ENCODE measurements around the gene LRRIQ4. TPM values are rescaled to one million over a fixed set of nuclear protein-coding genes. Genes with fewer than 3 reads are reported as not detected.

The LRRIQ4 gene
- not detected in 2 replicates for total RNA-seq

DNA sequence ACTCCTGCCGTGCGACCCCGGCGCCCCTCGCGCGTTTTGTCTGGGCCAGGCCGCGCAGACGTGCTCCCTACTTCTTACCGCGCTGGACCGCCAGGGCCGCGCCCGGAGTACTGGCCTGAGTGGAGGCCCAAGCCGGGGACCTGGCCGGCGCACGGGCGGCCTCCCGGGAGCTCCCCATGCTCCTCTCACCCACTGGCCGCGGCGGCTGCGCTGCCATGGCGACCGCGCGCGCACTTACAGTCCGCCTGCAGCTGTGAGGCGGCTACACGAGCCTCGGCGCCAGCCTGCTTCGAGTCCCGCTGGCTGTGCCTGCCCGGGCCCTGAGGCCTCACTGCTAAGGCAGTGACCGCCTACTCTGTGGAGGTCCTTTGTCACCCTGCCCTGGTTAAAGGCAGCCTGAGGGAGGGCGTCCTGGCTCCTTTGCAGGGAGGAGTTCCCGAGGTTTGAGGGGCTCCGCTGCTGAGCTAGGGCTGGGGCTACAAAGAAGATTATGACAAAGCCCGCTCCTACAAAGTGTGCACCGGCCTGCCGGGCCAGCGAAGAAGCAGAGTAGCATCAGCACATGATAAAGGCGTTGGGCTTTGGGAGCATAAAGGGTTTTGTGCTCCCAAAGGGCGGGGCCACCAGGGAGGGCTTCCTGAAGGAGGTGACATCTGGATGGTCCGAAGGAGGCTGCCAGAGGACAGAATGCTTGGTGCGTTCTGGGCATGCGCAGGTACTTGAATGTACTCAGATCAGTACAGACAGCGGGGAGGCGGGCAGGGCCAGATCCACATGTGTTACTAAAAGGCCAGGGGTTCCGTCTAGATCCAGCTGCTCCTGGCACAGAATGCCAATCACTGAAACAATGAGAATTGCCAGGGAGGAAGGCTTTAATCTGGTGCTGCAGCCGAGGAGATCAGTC, at the start of gene LRRIQ4, which contains the start of gene LRRC34:
Gene LRRIQ4, plus strand, starts transcription at position 539 of the 904 bp plus-strand sequence. CDS start 9,052 bp downstream, outside the sequence.
Gene LRRC34, minus strand, starts transcription at position 573 of the 904 bp plus-strand sequence. Its CDS starts 356 bp downstream, at position 217.

DNA sequence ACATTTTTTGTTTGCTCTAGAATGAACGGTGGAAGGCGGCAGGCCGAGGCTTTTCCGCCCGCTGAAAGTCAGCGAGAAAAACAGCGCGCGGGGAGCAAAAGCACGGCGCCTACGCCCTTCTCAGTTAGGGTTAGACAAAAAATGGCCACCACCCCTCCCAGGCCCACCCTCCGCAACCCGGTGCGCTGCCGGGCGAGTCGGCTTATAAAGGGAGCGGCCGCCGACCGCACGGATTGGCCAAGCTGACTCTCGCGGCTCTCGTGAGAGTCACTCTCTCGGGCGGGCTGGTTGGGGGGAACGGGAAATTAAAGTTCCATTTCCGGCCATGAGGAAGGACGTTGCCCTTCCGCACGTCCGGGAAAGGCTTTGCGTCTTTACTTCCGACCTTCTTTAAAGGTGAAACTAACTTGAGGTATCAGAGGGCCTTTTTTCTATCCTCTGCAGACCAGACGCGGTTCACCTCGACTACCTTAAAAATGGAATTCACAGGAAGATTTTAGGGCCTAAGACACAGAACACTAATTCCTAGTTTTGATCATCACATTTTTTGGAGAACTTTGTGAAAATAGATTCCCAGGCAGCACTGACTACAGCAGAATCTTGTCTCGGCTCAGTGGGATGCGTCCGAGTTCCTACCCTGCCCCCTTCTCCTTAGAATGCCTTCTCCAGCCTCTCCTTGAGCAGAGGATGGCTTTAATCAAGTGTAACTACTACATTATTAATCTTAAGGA, 47.6 kb upstream of the LRRIQ4 start, which contains the start of gene TERC:
Gene TERC, minus strand, starts transcription at position 179 of the 731 bp plus-strand sequence.

DNA sequence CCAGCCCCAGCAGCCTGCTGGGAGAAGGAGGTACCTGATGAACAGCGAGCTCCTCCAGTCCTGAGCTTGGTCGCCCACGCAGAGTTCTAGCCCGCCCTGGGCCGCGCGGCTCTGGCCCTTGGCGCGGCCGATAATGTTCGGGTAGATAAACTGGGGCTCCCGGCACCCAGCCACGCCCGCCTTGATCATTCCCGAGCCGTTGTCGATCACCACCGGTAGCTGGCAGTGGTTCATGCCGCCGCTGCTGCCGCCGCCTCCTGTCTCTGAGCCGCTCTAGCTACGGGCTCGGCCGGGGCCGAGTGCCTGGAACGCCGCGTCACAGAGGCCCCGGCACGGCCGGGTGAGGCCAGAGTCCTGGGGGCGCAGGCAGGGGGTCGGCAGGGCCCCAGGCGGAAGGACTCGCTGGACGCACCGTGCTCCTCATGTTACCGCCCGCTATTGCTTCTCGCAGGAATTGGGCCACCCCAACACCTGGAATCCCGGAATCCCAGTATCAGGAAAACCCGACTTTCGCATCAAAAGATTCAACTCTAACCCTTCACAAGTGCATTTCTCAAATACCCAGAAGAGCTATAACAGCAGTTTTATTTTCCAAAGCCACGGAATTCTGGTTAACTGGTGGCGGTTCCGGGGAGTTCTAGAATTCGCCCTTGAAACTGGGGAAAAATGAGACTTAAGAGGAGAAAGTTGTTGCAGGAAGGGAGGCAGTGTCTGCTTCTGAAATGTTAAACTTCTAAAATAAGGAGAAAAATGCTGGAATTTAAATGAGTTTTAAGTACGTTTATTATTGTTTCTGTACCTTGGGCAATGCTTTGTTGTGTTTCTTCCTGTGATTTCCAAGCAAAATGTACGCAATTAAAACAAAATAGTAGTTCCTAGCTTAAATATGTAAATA, 43.1 kb upstream of the LRRIQ4 start, which contains the start of gene ACTRT3:
Gene ACTRT3, minus strand, starts transcription at position 275 of the 895 bp plus-strand sequence. Its CDS starts 41 bp downstream, at position 234.

GRCh38 chr3:169772897-169773816, 39.5 kb upstream of the LRRIQ4 start, which contains the start of gene MYNN:
MYNN (plus strand) TSS chr3:169773396; CDS start chr3:169774296, 900 bp downstream.

GRCh38 chr3:169869484-169870220, 57.0 kb downstream of the LRRIQ4 start, which contains the start of gene LRRC31:
LRRC31 (minus strand) TSS chr3:169869935; CDS start chr3:169869807, 128 bp downstream.

Other genes starting within 250 kb of the LRRIQ4 start
- 0.73 and 2.7 TPM in 2 replicates for gene MECOM, start 149.2 kb upstream of the LRRIQ4 start, total RNA-seq
- gene TERC, start 47.8 kb upstream of the LRRIQ4 start, total RNA-seq: 269 and 557 TPM in 2 replicates
- 2.2 and 3.5 TPM in 2 replicates for gene ACTRT3, start 43.3 kb upstream of the LRRIQ4 start, total RNA-seq
- gene MYNN, start 39.5 kb upstream of the LRRIQ4 start, total RNA-seq: 16.9 and 18.2 TPM in 2 replicates
- 4.4 and 9.8 TPM in 2 replicates for gene LRRC34, start within 50 bp of the LRRIQ4 start, total RNA-seq
- gene LRRC31, start 57.1 kb downstream of the LRRIQ4 start, total RNA-seq: not detected in 2 replicates
- not detected in 2 replicates for gene SAMD7, start 98.7 kb downstream of the LRRIQ4 start, total RNA-seq
- 23.5 and 23.9 TPM in 2 replicates for gene SEC62, start 153.9 kb downstream of the LRRIQ4 start, total RNA-seq
- 0.37 and 0.39 TPM in 2 replicates for gene GPR160, start 225.1 kb downstream of the LRRIQ4 start, total RNA-seq

Measured in subcutaneous preadipocyte (primary cell).